ENCODE results near the gene DPP6.
A peak's percentile ranks its signal among the peaks of the same experiment; 100 is the strongest.

DPP6 gene

GRCh38 chr7:154564676-154565075, 512.5 kb downstream of the DPP6 start:
- Histone ChIP-seq H3K79me2 (ENCODE audit: insufficient read depth, low read depth) (no peaks in the 10 kb centered on the region), H2AFZ (ENCODE audit: low read depth) (no peak overlapping the region), H3K4me2 (no peak overlapping the region), H3K27me3 (ENCODE audit: insufficient read depth, low read depth) (no peaks in the 10 kb centered on the region), H3K27ac (no peak overlapping the region), H3K36me3 (ENCODE audit: insufficient read depth) (no peaks in the 10 kb centered on the region), H3K4me3 (IDR thresholded peaks at IDR 0.05; ENCODE audit: insufficient read depth, low read depth, low read length) (no peak overlapping the region), H3K4me1 (ENCODE audit: low read depth, poor library complexity, severe bottlenecking) (no peaks in the 10 kb centered on the region), H3K9ac (no peak overlapping the region), H4K20me1 (ENCODE audit: insufficient read depth) (no peaks in the 10 kb centered on the region)
- no peak for TF ChIP-seq CTCF (conservative IDR thresholded peaks at IDR 0.05; ENCODE audit: low read depth, low read length)

- Histone ChIP-seq H4K20me1 (ENCODE audit: insufficient read depth) (no peaks in the 10 kb centered on the region), H3K79me2 (ENCODE audit: insufficient read depth, low read depth) (no peaks in the 10 kb centered on the region), H3K9ac (no peak overlapping the region), H3K36me3 (ENCODE audit: insufficient read depth) (no peaks in the 10 kb centered on the region), H3K27ac (no peak overlapping the region), H3K4me3 (IDR thresholded peaks at IDR 0.05; ENCODE audit: insufficient read depth, low read depth, low read length) (no peak overlapping the region), H3K27me3 (ENCODE audit: insufficient read depth, low read depth) (no peaks in the 10 kb centered on the region), H2AFZ (ENCODE audit: low read depth) (no peak overlapping the region), H3K4me2 (no peak overlapping the region), H3K4me1 (ENCODE audit: low read depth, poor library complexity, severe bottlenecking) (no peaks in the 10 kb centered on the region)
- peak; percentile 20; the same call in 1 of the 2 replicates for TF ChIP-seq CTCF (conservative IDR thresholded peaks at IDR 0.05; ENCODE audit: low read depth, low read length)
These were observed 514.7 kb downstream of the DPP6 start for GRCh38 chr7:154566877-154567276.

- no peaks in the 10 kb centered on the region for H3K27me3 ChIP-seq (ENCODE audit: insufficient read depth, low read depth)
- no peak for TF ChIP-seq CTCF (conservative IDR thresholded peaks at IDR 0.05; ENCODE audit: low read depth, low read length)
- H3K4me1 ChIP-seq (ENCODE audit: low read depth, poor library complexity, severe bottlenecking), result no peaks in the 10 kb centered on the region
- H3K4me3 ChIP-seq (IDR thresholded peaks at IDR 0.05; ENCODE audit: insufficient read depth, low read depth, low read length), result no peak overlapping the region
- no peak overlapping the region for H2AFZ ChIP-seq (ENCODE audit: low read depth)
- no peaks in the 10 kb centered on the region for H3K79me2 ChIP-seq (ENCODE audit: insufficient read depth, low read depth)
- H3K36me3 ChIP-seq (ENCODE audit: insufficient read depth), result no peaks in the 10 kb centered on the region
- no peak overlapping the region for H3K4me2 ChIP-seq
- no peak overlapping the region for H3K9ac ChIP-seq
- no peaks in the 10 kb centered on the region for H4K20me1 ChIP-seq (ENCODE audit: insufficient read depth)
- no peak overlapping the region for H3K27ac ChIP-seq
These were observed 516.1 kb downstream of the DPP6 start for GRCh38 chr7:154568346-154568745.

GRCh38 chr7:154569916-154570315, 517.7 kb downstream of the DPP6 start:
- no peak overlapping the region for H3K4me3 ChIP-seq (IDR thresholded peaks at IDR 0.05; ENCODE audit: insufficient read depth, low read depth, low read length)
- H3K4me1 ChIP-seq (ENCODE audit: low read depth, poor library complexity, severe bottlenecking), result no peaks in the 10 kb centered on the region
- no peaks in the 10 kb centered on the region for H3K36me3 ChIP-seq (ENCODE audit: insufficient read depth)
- no peak overlapping the region for H3K9ac ChIP-seq
- no peaks in the 10 kb centered on the region for H4K20me1 ChIP-seq (ENCODE audit: insufficient read depth)
- no peak for TF ChIP-seq CTCF (conservative IDR thresholded peaks at IDR 0.05; ENCODE audit: low read depth, low read length)
- no peak overlapping the region for H3K4me2 ChIP-seq
- H2AFZ ChIP-seq (ENCODE audit: low read depth), result no peak overlapping the region
- H3K27me3 ChIP-seq (ENCODE audit: insufficient read depth, low read depth), result no peaks in the 10 kb centered on the region
- H3K27ac ChIP-seq, result no peak overlapping the region
- H3K79me2 ChIP-seq (ENCODE audit: insufficient read depth, low read depth), result no peaks in the 10 kb centered on the region
